Heart left ventricle (tissue), 13 donors: ENCODE data around the gene ARL8B.

ENCODE experiments used
- CTCF ChIP-seq, 12 donors: fragments of 200-600 bp; sonication (generic) in 4 of 12; IDR thresholded peaks; one replicate each; pipeline versions ENCODE4 v1.5.0 to v1.8.0; 2018 to 2022; ENCODE audit warnings: antibody characterized with exemption in 12 of 12, mild to moderate bottlenecking in 5 of 12
- POLR2A ChIP-seq, 2 donors: fragments of 450-650 bp; IDR thresholded peaks; one replicate each; pipeline ENCODE4 v1.6.1; 2017; ENCODE audit warnings: antibody characterized with exemption in 2 of 2, mild to moderate bottlenecking in 2 of 2, moderate library complexity in 2 of 2
- donor health status: ischemic (EF 13 %, LVEDD 7.1; RV severe dilation, severe dysfunction).
- donor health status: DM: no; HTN: yes; CAD: no.
- donor health status: DM: no; HTN: no; CAD: no.
- donor health status: ischemic (EF 25% LVEDD 6.9; RV normal size, moderate dysfunction).
- donor health status: ischemic (EF 25% LVEDD 5.7; RV mildly dilated, moderate dysfunction).
- donor health status: ischemic (EF 35%, LVEDD 5.7; RV mildly dilated, moderate dysfunction).
- donor health status: nonischemic (EF 11% LVEDD 7.7; RV severe dilation, severe dysfunction).
- donor health status: DM: yes; HTN: yes; CAD: no.
- donor health status: PGD.
- donor health status: ischemic (EF 29% LVEDD 5.4; RV normal size, mild dysfunction).
- donor health status: nonischemic (EF 23%, LVEDD 6.1; RV moderate dilation, normal function).

DNA sequence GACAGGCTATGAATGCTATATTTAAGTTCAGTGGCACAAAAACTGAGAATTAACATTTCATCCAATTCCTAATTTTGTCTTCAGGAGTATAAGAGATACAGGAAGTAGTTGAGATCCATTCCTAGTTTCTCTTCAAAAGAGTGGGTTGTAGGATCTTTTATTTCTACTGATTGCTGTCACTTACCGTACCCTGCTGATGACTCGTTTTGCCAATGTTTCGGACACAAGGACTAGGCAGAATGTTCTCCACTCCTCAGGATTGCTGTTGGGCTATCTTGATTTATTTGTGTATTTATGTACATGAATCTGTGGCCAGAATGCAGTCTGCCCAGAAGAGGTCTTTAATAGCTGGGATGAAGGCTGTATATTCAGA, 11.9 kb downstream of the ARL8B start:
- TF ChIP-seq CTCF (IDR thresholded peaks at IDR 0.05) (no peak), POLR2A (IDR thresholded peaks at IDR 0.05) (no peak)
